K562 (cell line): ENCODE results near the gene PIEZO2. TPM values are rescaled to one million over a fixed set of nuclear protein-coding genes. Genes with fewer than 3 reads are reported as not detected.

Source experiments
- ATAC-seq: fragments of 200-7000 bp; cut with Tn5 transposase; 3 replicates; pipeline ENCODE4 v1.9.1; 2020; ENCODE audit warnings: moderate library complexity
- BruUV-seq: library from RNA; stranded (reverse); fragments of 400-500 nt; replicated peaks from 2 replicates; lab custom pipeline; 2021; lab: Mats Ljungman, UMichigan
- CTCF ChIA-PET: fragments of 300-600 bp; formaldehyde crosslinking; extraction: SDS; loops from one replicate; lab custom pipeline; 2021; ENCODE audit warnings: low intra/inter-chr PET ratio; lab: Yijun Ruan, JAX
- POLR2A ChIA-PET: fragments of 300-600, 350-650 bp; sonication (Branson Sonifier 250); formaldehyde crosslinking; extraction: SDS; loops from one replicate; lab custom pipeline; 2021; ENCODE audit warnings: antibody characterized with exemption, inconsistent platforms; lab: Yijun Ruan, JAX
- DNase-seq, 4 experiments: peaks; one replicate each; pipeline versions ENCODE4 v3.0.0 to v3.0.0-alpha.2; 2011 to 2018; ENCODE audit warnings: low spot score in 3 of 4, mixed read lengths in 3 of 4; ENCODE audit errors: extremely low read depth in 1 of 4
- FAIRE-seq: peaks from 2 replicates; lab custom pipeline; 2011; peaks lifted over from hg19 to GRCh38; lab: Jason Lieb, UNC
- H2AFZ ChIP-seq: 2 replicates; pipeline ENCODE4 v1.6.0; 2011; ENCODE audit warnings: low read depth, low read length, control low read depth, inconsistent platforms
- H3K27ac ChIP-seq: fragments of 200-600 bp; 3 replicates; pipeline ENCODE4 v1.8.0; 2011; ENCODE audit warnings: low read depth, mild to moderate bottlenecking, control low read depth, inconsistent platforms, low read length, moderate library complexity, mixed read lengths; ENCODE audit errors: extremely low read depth
- H3K27me3 ChIP-seq, 2 experiments: fragments of 300-600 bp in 1 of 2; 2 replicates in 1 of 2; 3 replicates in 1 of 2; pipeline versions ENCODE4 v1.6.0 to v1.8.0; 2011; ENCODE audit warnings: inconsistent platforms in 2 of 2, low read length in 2 of 2, mild to moderate bottlenecking in 1 of 2, mixed read lengths in 1 of 2, moderate library complexity in 1 of 2; ENCODE audit not compliant: control insufficient read depth in 2 of 2, insufficient read depth in 2 of 2
- H3K36me3 ChIP-seq: fragments of 300-600 bp; 3 replicates; pipeline ENCODE4 v1.8.0; 2011; ENCODE audit warnings: mild to moderate bottlenecking, low read length, inconsistent platforms; ENCODE audit not compliant: control insufficient read depth, insufficient read depth
- H3K4me1 ChIP-seq, 2 experiments: fragments of 200-600 bp in 1 of 2; replicated peaks in 1 of 2; 2 replicates in 1 of 2; 3 replicates in 1 of 2; pipeline versions ENCODE4 v1.5.1 to v1.8.0; 2011; ENCODE audit warnings: inconsistent platforms in 2 of 2, low read length in 2 of 2, mild to moderate bottlenecking in 1 of 2, mixed read lengths in 1 of 2, moderate library complexity in 1 of 2; ENCODE audit not compliant: control insufficient read depth in 2 of 2, insufficient read depth in 2 of 2
- H3K4me2 ChIP-seq: 2 replicates; pipeline ENCODE4 v1.6.1; 2011; ENCODE audit warnings: low read length, control low read depth, inconsistent platforms, mixed read lengths; ENCODE audit not compliant: insufficient read depth
- H3K4me3 ChIP-seq: fragments of 200-600 bp; sonication (generic), shearing (Covaris generic); 2 replicates; pipeline ENCODE4 v1.5.1; 2016; ENCODE audit warnings: control low read depth, inconsistent platforms
- H3K79me2 ChIP-seq: fragments of 200-600 bp; 3 replicates; pipeline ENCODE4 v1.8.0; 2011; ENCODE audit warnings: low read length, inconsistent platforms; ENCODE audit not compliant: control insufficient read depth, insufficient read depth
- H3K9ac ChIP-seq, 2 experiments: 2 replicates each; pipeline versions ENCODE4 v1.6.0 to v1.6.1; 2011; ENCODE audit warnings: low read depth in 2 of 2, low read length in 2 of 2, control low read depth in 1 of 2, inconsistent platforms in 1 of 2, mild to moderate bottlenecking in 1 of 2, mixed read lengths in 1 of 2; ENCODE audit not compliant: insufficient read depth in 1 of 2
- H3K9me1 ChIP-seq: one replicate; pipeline ENCODE4 v1.6.0; 2011; ENCODE audit warnings: inconsistent platforms, mild to moderate bottlenecking, low read length, moderate library complexity; ENCODE audit not compliant: control insufficient read depth, insufficient read depth
- H3K9me3 ChIP-seq: replicated peaks from 2 replicates; pipeline ENCODE4 v1.5.1; 2011; ENCODE audit warnings: low read depth, low read length, inconsistent platforms; ENCODE audit not compliant: control insufficient read depth, insufficient read depth
- H4K20me1 ChIP-seq: replicated peaks from 2 replicates; pipeline ENCODE4 v1.6.1; 2011; ENCODE audit warnings: low read length, inconsistent platforms, mixed read lengths; ENCODE audit not compliant: control insufficient read depth, insufficient read depth
- ADNP ChIP-seq: fragments of 200-800 bp; sonication (Bioruptor generic); IDR thresholded peaks from 2 replicates; pipeline ENCODE4 v1.6.1; 2016; ENCODE audit warnings: missing genetic modification characterization, missing compliant biosample characterization
- ASH1L ChIP-seq: fragments of 450-650 bp; IDR thresholded peaks from 2 replicates; pipeline ENCODE4 v1.6.1; 2018; ENCODE audit warnings: borderline replicate concordance, mild to moderate bottlenecking, low read depth; ENCODE audit not compliant: partially characterized antibody
- CTCFL ChIP-seq: IDR thresholded peaks from 2 replicates; pipeline ENCODE4 v1.6.1; 2011; ENCODE audit warnings: borderline replicate concordance, low read depth, mild to moderate bottlenecking, moderate library complexity, low read length; ENCODE audit not compliant: insufficient read depth, poor library complexity, severe bottlenecking
- FOS ChIP-seq: IDR thresholded peaks from 3 replicates; pipeline ENCODE4 v1.6.1; 2011; ENCODE audit not compliant: insufficient read length; ENCODE audit errors: extremely low read depth
- HSF4 ChIP-seq: fragments of 250-450 bp; sonication (Bioruptor Pico); IDR thresholded peaks from 2 replicates; pipeline ENCODE4 v2.1.2; 2022; ENCODE audit warnings: mild to moderate bottlenecking, moderate library complexity, borderline replicate concordance
- IRF9 ChIP-seq: fragments of 450-650 bp; IDR thresholded peaks from 2 replicates; pipeline ENCODE4 v1.6.1; 2016; ENCODE audit warnings: missing biosample characterization, missing genetic modification characterization
- MBD2 ChIP-seq: sonication (generic); IDR thresholded peaks from 2 replicates; pipeline ENCODE4 v1.6.1; 2016; ENCODE audit warnings: low read depth, borderline replicate concordance
- NCOR1 ChIP-seq: fragments of 450-650 bp; IDR thresholded peaks from 2 replicates; pipeline ENCODE4 v1.6.1; 2016; ENCODE audit warnings: mild to moderate bottlenecking, moderate library complexity
- SREBF2 ChIP-seq: sonication (generic); formaldehyde crosslinking; IDR thresholded peaks from 2 replicates; pipeline ENCODE4 v1.4.0; 2020; ENCODE audit warnings: mild to moderate bottlenecking, missing genetic modification reagents
- THAP7 ChIP-seq: fragments of 250-450 bp; sonication (Bioruptor Pico); IDR thresholded peaks from 2 replicates; pipeline ENCODE4 v1.5.0; 2021
- YBX1 ChIP-seq: fragments of 450-650 bp; IDR thresholded peaks from 2 replicates; pipeline ENCODE4 v1.7.1; 2016; ENCODE audit warnings: mild to moderate bottlenecking
- ZKSCAN8 ChIP-seq: fragments of 200-800 bp; sonication (Bioruptor generic); IDR thresholded peaks from 2 replicates; pipeline ENCODE4 v1.6.1; 2016; ENCODE audit warnings: missing genetic modification characterization, missing compliant biosample characterization
- ZNF592 ChIP-seq: fragments of 450-650 bp; IDR thresholded peaks from 2 replicates; pipeline ENCODE4 v1.6.1; 2017; ENCODE audit warnings: antibody characterized with exemption, mild to moderate bottlenecking
- WGBS: fragments of 100-300 bp; shearing (Covaris generic); methylation state at CpG from one replicate; pipeline ENCODE4 v1.1.6; 2016; ENCODE audit warnings: low coverage, mixed read lengths; ENCODE audit not compliant: insufficient coverage; ENCODE audit errors: missing lambda C conversion rate; 5-methylcytosine and 5-hydroxymethylcytosine counted together
- in situ Hi-C: fragments of 300-500 bp; cut with MboI; formaldehyde crosslinking; loops from 4 replicates; pipeline ENCODE4 v1.15.0; 2018; ENCODE audit warnings: inconsistent platforms, mixed read lengths
- intact Hi-C: fragments of 100-400 bp; cut with micrococcal nuclease; formaldehyde crosslinking; loops from 2 replicates; pipeline ENCODE4 v1.14.2; 2022
- polyA plus RNA-seq, 8 experiments: library from polyadenylated mRNA; depleted of rRNA in 4 of 8; stranded (reverse) in 5 of 8; unstranded in 3 of 8; fragments of >200 nt; fragmentation: Nextera tagmentation in 2 of 8; fragmentation: Illumina TruSeq in 1 of 8; extraction: Ambion mirVana in 2 of 8; extraction: Trizol in 1 of 8; gene quantifications; 2 replicates each; pipeline versions ENCODE4 v1.2.1 to v1.2.3, GENCODE V29; 2011 to 2014; ENCODE audit warnings: inconsistent platforms in 1 of 8, missing spikeins in 1 of 8
- total RNA-seq, 7 experiments: library from RNA; depleted of rRNA in 6 of 7; stranded (reverse); fragments of >200 nt in 6 of 7; fragmentation: Illumina TruSeq in 2 of 7; extraction: Trizol in 2 of 7; gene quantifications; 2 replicates each; pipeline versions ENCODE4 v1.2.1 to v1.2.3, GENCODE V29; 2011 to 2021; ENCODE audit warnings: low replicate concordance in 1 of 7

PIEZO2 gene
- total and polyA plus RNA-seq, 9 of the 15 experiments (the other 6 are each of a cell fraction or from before 2014, with no cell fraction given) = 0.54 to 4.1 (median 2.0) TPM

- H3K27me3 ChIP-seq = no peaks in the 10 kb centered on the region
- CTCF ChIA-PET = no interaction called here
- 1% methylated on average over 10 of the region's 10 CpGs for WGBS
- no peak overlapping the region for H3K27ac ChIP-seq
- intact Hi-C loops = no loop called here
- no peak overlapping the region for H3K4me2 ChIP-seq
- FAIRE-seq = no peak
- no peaks in the 10 kb centered on the region for H4K20me1 ChIP-seq
- no peaks in the 10 kb centered on the region for H3K4me1 ChIP-seq
- in situ Hi-C loops = no loop called here
- no peaks in the 10 kb centered on the region for H3K79me2 ChIP-seq
- ATAC-seq = no peak
- no peak overlapping the region for H2AFZ ChIP-seq
- POLR2A ChIA-PET = interaction anchor here (1.1 kb wide), 1 partner anchor 9 kb away, joined by 3 read pairs; no protein-coding TSS in a partner anchor
- H3K4me3 ChIP-seq = no peak overlapping the region
- no peaks in the 10 kb centered on the region for H3K9me1 ChIP-seq
- H3K9me3 ChIP-seq = no peaks in the 10 kb centered on the region
- no TSS peak for BruUV-seq
- no peak overlapping the region for H3K9ac ChIP-seq
- no peaks in the 10 kb centered on the region for H3K36me3 ChIP-seq
- DNase-seq = no peak
- no peak for TF ChIP-seq NCOR1
- no peak for TF ChIP-seq HSF4 (CRISPR knock-in tag)
- no peak for TF ChIP-seq SREBF2 (CRISPR knock-in tag)
- TF ChIP-seq FOS = no peak
- no peak for TF ChIP-seq CTCFL
- TF ChIP-seq YBX1 = no peak
- no peak for TF ChIP-seq MBD2
- TF ChIP-seq ZKSCAN8 (CRISPR knock-in tag) = no peak
- no peak for TF ChIP-seq ZNF592
- TF ChIP-seq ADNP (tag) = no peak
- no peak for TF ChIP-seq THAP7 (CRISPR knock-in tag)
- TF ChIP-seq ASH1L = no peak
- TF ChIP-seq IRF9 (tag) = no peak
These were observed 52.3 kb downstream of the PIEZO2 start for GRCh38 chr18:11096839-11097750.
